ENCODE results near the gene ABCC3. TPM values are rescaled to one million over a fixed set of nuclear protein-coding genes. Genes with fewer than 3 reads are reported as not detected.

The ABCC3 gene
- total and polyA plus RNA-seq, 2 of the 8 experiments (the other 6 are each of a cell fraction or from before 2014, with no cell fraction given), result 0.35 to 0.37 TPM

DNA sequence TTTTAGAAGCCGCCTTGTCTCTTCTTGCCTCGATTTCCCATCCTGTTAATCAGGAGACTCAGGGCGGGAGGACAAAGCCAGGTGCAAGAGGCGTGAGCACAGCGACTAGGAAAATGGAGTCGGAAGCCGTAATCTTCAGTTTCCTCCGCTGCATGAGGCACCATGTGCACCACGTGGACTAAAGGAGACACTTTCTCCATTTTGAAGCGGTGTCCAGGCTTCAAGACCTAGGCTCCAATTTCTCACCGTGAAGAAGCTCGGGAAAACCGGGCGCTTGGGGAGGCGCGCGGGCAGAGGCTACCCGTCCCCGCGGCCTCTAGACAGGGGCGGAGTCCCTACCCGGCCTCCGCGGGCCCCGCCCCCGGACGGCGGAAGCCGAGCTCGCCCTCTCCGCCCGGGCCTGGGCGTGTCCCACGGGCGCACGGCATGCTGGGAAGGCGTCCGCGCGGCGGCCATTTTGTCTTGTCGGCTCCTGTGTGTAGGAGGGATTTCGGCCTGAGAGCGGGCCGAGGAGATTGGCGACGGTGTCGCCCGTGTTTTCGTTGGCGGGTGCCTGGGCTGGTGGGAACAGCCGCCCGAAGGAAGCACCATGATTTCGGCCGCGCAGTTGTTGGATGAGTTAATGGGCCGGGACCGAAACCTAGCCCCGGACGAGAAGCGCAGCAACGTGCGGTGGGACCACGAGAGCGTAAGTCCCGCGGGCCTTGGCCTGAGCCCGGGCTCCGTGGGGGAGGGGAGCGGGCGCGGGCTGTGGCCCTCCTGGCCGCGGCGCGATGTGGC, 84.7 kb downstream of the ABCC3 start, which contains the start of gene LUC7L3 (continued):
- TF ChIP-seq CBX5 (IDR thresholded peaks at IDR 0.05; ENCODE audit: low read depth, low read length) (no peak), SIX5 (IDR thresholded peaks at IDR 0.05; ENCODE audit: low read depth, low read length) (peak; percentile 15; the same call in 1 of the 2 replicates), SRF (IDR thresholded peaks at IDR 0.05; ENCODE audit: low read depth, low read length) (no peak), NRF1 (IDR thresholded peaks at IDR 0.05; ENCODE audit: low read depth, low read length) (no peak), BCL11A (IDR thresholded peaks at IDR 0.05; ENCODE audit: low read depth in 2 of 2, low read length in 2 of 2) (no peak), PHF8 (conservative IDR thresholded peaks at IDR 0.05; ENCODE audit: low read depth, low read length) (peak; percentile 99), CHD1 (IDR thresholded peaks at IDR 0.05; ENCODE audit: low read depth, low read length) (no peak), CBX8 (IDR thresholded peaks at IDR 0.05; ENCODE audit: borderline replicate concordance, low read depth, low read length) (no peak), TAF1 (IDR thresholded peaks at IDR 0.05; ENCODE audit: low read depth, low read length) (peak; percentile 96), JUND (IDR thresholded peaks at IDR 0.05; ENCODE audit: low read length) (0 out of 2 replicates have a peak, but pooled peaks have one; percentile 8), RBBP5 (IDR thresholded peaks at IDR 0.05; ENCODE audit: borderline replicate concordance, low read depth, low read length) (no peak), TEAD4 (IDR thresholded peaks at IDR 0.05; ENCODE audit: low read depth, low read length) (no peak), YY1 (IDR thresholded peaks at IDR 0.05; ENCODE audit: low read depth, low read length) (peak; percentile 98), SP4 (IDR thresholded peaks at IDR 0.05; ENCODE audit: low read length) (0 out of 2 replicates have a peak, but pooled peaks have one; percentile 57), SIRT6 (IDR thresholded peaks at IDR 0.05; ENCODE audit: low read length) (no peak)
- TF ChIP-seq, protein P1, sequence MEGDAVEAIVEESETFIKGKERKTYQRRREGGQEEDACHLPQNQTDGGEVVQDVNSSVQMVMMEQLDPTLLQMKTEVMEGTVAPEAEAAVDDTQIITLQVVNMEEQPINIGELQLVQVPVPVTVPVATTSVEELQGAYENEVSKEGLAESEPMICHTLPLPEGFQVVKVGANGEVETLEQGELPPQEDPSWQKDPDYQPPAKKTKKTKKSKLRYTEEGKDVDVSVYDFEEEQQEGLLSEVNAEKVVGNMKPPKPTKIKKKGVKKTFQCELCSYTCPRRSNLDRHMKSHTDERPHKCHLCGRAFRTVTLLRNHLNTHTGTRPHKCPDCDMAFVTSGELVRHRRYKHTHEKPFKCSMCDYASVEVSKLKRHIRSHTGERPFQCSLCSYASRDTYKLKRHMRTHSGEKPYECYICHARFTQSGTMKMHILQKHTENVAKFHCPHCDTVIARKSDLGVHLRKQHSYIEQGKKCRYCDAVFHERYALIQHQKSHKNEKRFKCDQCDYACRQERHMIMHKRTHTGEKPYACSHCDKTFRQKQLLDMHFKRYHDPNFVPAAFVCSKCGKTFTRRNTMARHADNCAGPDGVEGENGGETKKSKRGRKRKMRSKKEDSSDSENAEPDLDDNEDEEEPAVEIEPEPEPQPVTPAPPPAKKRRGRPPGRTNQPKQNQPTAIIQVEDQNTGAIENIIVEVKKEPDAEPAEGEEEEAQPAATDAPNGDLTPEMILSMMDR (IDR thresholded peaks at IDR 0.05; ENCODE audit: control extremely low read depth in 1 of 3, insufficient read depth in 1 of 3, low read depth in 1 of 3, low read length in 3 of 3), result peak in 1 of 3 experiments; percentile 14; a peak in 1 of 4 replicates
- TF ChIP-seq, protein P2, sequence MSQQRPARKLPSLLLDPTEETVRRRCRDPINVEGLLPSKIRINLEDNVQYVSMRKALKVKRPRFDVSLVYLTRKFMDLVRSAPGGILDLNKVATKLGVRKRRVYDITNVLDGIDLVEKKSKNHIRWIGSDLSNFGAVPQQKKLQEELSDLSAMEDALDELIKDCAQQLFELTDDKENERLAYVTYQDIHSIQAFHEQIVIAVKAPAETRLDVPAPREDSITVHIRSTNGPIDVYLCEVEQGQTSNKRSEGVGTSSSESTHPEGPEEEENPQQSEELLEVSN (IDR thresholded peaks at IDR 0.05), result peak; percentile 90

Data from H1 (cell line).